ENCODE measurements around the gene UBE2V1. TPM values are rescaled to one million over a fixed set of nuclear protein-coding genes. Genes with fewer than 3 reads are reported as not detected.

UBE2V1 gene
- polyA plus RNA-seq, 2 of the 4 experiments (the other 2 are of a cell fraction) = 129 to 141 TPM

- 69% methylated on average over 6 of the region's 6 CpGs for whole genome bisulfite sequencing (ENCODE audit: missing lambda C conversion rate)
- ATAC-seq (no peak), DNase-seq (ENCODE audit: low read depth in 1 of 2, low spot score in 1 of 2) (no peak), FAIRE-seq (no peak)
- TF ChIP-seq TFCP2L1 (CRISPR knock-in tag; IDR thresholded peaks at IDR 0.05) (no peak), USF2 (IDR thresholded peaks at IDR 0.05) (peak; percentile 28; the same call in 1 of the 2 replicates)
- peak overlapping the region; percentile 54 for H3K4me3 ChIP-seq
- CTCF ChIA-PET = interaction anchor here (1.0 to 31.2 kb wide), 11 partner anchors 8 to 139 kb away, joined by 3 to 1085 read pairs (median 6); partner anchors contain the start of genes CEBPB and PEDS1
- peak overlapping the region; percentile 69 to 84 for H3K27ac ChIP-seq
- H3K9me3 ChIP-seq = no peaks in the 10 kb centered on the region
- H3K4me2 ChIP-seq = peak overlapping the region; percentile 95
- POLR2A ChIA-PET = interaction anchor here (0.9 to 1.7 kb wide), 7 partner anchors 14 to 132 kb away, joined by 3 to 18 read pairs (median 6); partner anchors contain the start of genes PEDS1 and SNAI1
- peaks cover 38% of the 10 kb centered on the region for H3K4me1 ChIP-seq
Observed at GRCh38 chr20:50115041-50115512, 2.1 kb upstream of the UBE2V1 start.

- TF ChIP-seq NFE2L2 (conservative IDR thresholded peaks at IDR 0.05; ENCODE audit: low read length) = no peak
- no peak for TF ChIP-seq ZC3H11A (IDR thresholded peaks at IDR 0.05)
- TF ChIP-seq BHLHE40 (IDR thresholded peaks at IDR 0.05; ENCODE audit: low read depth, low read length) = no peak
- no peak for TF ChIP-seq CBX2 (IDR thresholded peaks at IDR 0.05; ENCODE audit: borderline replicate concordance, low read depth)
- no peak for TF ChIP-seq PBX3 (IDR thresholded peaks at IDR 0.05)
- no peak for TF ChIP-seq MAZ (IDR thresholded peaks at IDR 0.05; ENCODE audit: borderline replicate concordance, low read depth, low read length)
- no peak for TF ChIP-seq SMC3 (IDR thresholded peaks at IDR 0.05)
- TF ChIP-seq ZNF302 (CRISPR knock-in tag; IDR thresholded peaks at IDR 0.05) = no peak
- no peak for TF ChIP-seq HOXA7 (CRISPR knock-in tag; IDR thresholded peaks at IDR 0.05)
- TF ChIP-seq MAFK (IDR thresholded peaks at IDR 0.05; ENCODE audit: partially characterized antibody) = no peak
- TF ChIP-seq POLR2AphosphoS2 (conservative IDR thresholded peaks at IDR 0.05; ENCODE audit: low read length) = no peak
- TF ChIP-seq USF2 (IDR thresholded peaks at IDR 0.05) = no peak
- no peak for TF ChIP-seq RFX5 (IDR thresholded peaks at IDR 0.05)
- TF ChIP-seq EHF (CRISPR knock-in tag; IDR thresholded peaks at IDR 0.05) = no peak
- ChIA-PET CTCF (interaction anchor here (0.6 to 31.2 kb wide), 12 partner anchors 12 to 545 kb away, joined by 3 to 1085 read pairs (median 4); partner anchors contain the start of gene CEBPB), POLR2A (interaction anchor here (1.1 to 1.4 kb wide), 2 partner anchors 41 to 52 kb away, joined by 4 to 5 read pairs; no protein-coding TSS in a partner anchor)
- Histone ChIP-seq H3K9me3 (no peaks in the 10 kb centered on the region), H3K4me3 (peak overlapping the region; percentile 76), H3K27ac (peak overlapping the region; percentile 93 to 94), H3K4me2 (peak overlapping the region; percentile 74), H3K4me1 (peaks cover 53% of the 10 kb centered on the region)
- WGBS (ENCODE audit: missing lambda C conversion rate) = 13% methylated on average over 11 of the region's 11 CpGs
- DNase-seq (ENCODE audit: low read depth in 1 of 2, low spot score in 1 of 2) (no peak), ATAC-seq (no peak), FAIRE-seq (no peak)
Observed at GRCh38 chr20:50113420-50114224, 672 bp upstream of the UBE2V1 start.

GRCh38 chr20:50111829-50112495 is 988 bp downstream of the UBE2V1 start:
- H3K9me3 ChIP-seq = no peaks in the 10 kb centered on the region
- CTCF ChIA-PET = interaction anchor here (1.2 to 31.2 kb wide), 11 partner anchors 9 to 514 kb away, joined by 3 to 1085 read pairs (median 4); partner anchors contain the start of genes CEBPB and PEDS1
- peaks cover 65% of the 10 kb centered on the region for H3K4me1 ChIP-seq
- POLR2A ChIA-PET = interaction anchor here (0.8 kb wide), 2 partner anchors 9 to 67 kb away, joined by 3 read pairs; no protein-coding TSS in a partner anchor
- FAIRE-seq = no peak
- TF ChIP-seq GATA3 (IDR thresholded peaks at IDR 0.05; ENCODE audit: borderline replicate concordance) (no peak), POLR2A (IDR thresholded peaks at IDR 0.05; ENCODE audit: low read length) (no peak), E2F6 (IDR thresholded peaks at IDR 0.05; ENCODE audit: borderline replicate concordance, low read depth) (no peak), JUN (IDR thresholded peaks at IDR 0.05) (no peak), EP300 (IDR thresholded peaks at IDR 0.05) (no peak), HDAC2 (IDR thresholded peaks at IDR 0.05) (no peak), POLR2AphosphoS2 (conservative IDR thresholded peaks at IDR 0.05; ENCODE audit: low read length) (no peak), FOSL2 (IDR thresholded peaks at IDR 0.05) (no peak), FOSL2 (CRISPR knock-in tag; IDR thresholded peaks at IDR 0.05) (no peak), MAFK (IDR thresholded peaks at IDR 0.05; ENCODE audit: partially characterized antibody) (no peak), ATOH8 (CRISPR knock-in tag; IDR thresholded peaks at IDR 0.05; ENCODE audit: low read depth) (no peak), HEYL (CRISPR knock-in tag; IDR thresholded peaks at IDR 0.05) (no peak), EHF (CRISPR knock-in tag; IDR thresholded peaks at IDR 0.05) (no peak), ZC3H11A (IDR thresholded peaks at IDR 0.05) (no peak)
- H3K4me3 ChIP-seq = peak overlapping the region; percentile 76
- no peak for ATAC-seq
- no peak for DNase-seq (ENCODE audit: low read depth in 1 of 2, low spot score in 1 of 2)
- peak overlapping the region; percentile 93 to 94 for H3K27ac ChIP-seq
- H3K4me2 ChIP-seq = peak overlapping the region; percentile 97
- WGBS (ENCODE audit: missing lambda C conversion rate) = 14% methylated on average over 9 of the region's 9 CpGs
